NCI-H2081 (cell line): Measurements from ENCODE around the gene TXN.
"Not testable (repeated sequence)": the region's sequence is repeated elsewhere in the genome, so short reads cannot be mapped to it uniquely, and the experiment has no call there.

Source experiments
- DNase-seq, 2 experiments: peaks; one replicate each; lab custom pipeline; 2025; lab: John Stamatoyannopoulos, UW

Gene TXN

DNA sequence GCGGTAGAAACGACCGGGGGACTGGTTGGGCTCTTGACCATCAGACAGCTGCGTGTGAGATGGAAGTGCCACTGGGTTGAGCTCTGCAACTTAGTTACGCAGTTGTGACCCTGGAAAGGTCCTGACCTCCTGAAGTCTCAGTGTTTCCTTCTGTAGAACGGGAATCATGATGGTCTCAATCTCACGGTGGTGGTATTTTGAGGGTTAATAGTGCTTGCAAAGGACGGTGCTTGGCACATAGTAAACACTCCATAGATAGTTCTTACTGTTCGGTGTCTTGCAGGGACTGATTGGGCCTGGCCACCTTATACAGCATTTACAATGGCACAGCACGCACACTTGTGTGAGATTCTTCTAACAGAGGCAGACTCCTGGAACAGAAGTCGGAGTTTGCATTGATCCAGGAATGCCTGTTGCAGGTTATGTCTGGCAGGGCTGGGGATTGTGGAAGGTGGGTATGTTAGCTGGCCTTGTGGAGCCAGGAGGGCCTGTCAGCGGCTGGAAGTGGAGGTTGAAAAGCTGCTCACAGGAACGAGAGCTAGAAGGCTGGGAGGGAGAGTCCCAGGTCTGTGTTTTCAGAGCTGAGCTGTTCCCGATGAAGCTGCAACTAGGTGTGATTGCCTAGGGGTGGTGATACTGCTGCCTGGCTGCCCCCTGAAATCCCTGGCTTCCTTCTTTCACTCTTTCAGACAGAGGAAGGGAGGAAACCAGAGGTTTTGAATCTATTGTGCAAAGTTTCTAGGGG is 962 bp upstream of the TXN start:
- no peak for DNase-seq

GRCh38 chr9:110255463-110256379 is 586 bp downstream of the TXN start:
- peak; percentile 50 to 66 for DNase-seq

DNA sequence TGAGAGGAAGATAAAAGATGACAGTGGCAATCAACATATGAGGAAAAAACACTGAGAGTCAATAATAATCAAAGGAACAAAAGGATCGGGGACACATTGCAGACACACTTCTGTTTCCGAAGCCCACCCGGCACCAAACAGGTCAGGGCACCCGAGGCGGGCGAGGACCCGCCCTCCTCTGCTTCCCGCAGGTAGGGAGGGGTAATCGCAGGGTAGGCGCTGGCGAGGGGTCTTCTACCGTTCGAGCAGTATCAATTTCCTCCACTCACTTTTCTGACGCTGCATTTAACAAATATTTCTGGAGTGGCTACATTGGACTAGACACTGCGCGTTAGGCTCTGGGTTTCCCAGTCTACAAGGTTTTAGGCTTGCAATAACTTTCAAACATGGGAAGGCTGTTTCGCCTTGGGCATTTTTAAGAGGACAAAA is 1.3 kb downstream of the TXN start:
- no peak for DNase-seq

GRCh38 chr9:110254500-110254899 is 1.8 kb downstream of the TXN start:
- DNase-seq: no peak

GRCh38 chr9:110252509-110253139 is 3.7 kb downstream of the TXN start:
- no peak for DNase-seq

DNA sequence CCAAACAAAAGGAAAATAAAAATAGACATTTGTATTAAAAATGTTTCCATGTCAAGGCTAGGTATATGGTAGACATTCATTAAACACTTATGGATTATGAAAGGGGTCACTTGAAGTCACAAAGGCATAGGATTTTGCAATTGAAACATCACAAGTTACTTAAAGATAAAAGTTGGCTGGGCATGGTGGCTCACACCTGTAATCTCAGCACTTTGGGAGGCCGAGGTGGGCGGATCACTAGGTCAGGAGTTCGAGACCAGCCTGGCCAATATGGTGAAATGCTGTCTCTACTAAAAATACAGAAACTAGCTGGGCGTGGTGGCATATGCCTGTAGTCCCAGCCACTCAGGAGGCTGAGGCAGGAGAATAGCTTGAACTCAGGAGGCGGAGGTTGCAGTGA is 4.5 kb downstream of the TXN start:
- not testable (repeated sequence) for DNase-seq

GRCh38 chr9:110251212-110251611 is 5.1 kb downstream of the TXN start:
- no peak for DNase-seq

DNA sequence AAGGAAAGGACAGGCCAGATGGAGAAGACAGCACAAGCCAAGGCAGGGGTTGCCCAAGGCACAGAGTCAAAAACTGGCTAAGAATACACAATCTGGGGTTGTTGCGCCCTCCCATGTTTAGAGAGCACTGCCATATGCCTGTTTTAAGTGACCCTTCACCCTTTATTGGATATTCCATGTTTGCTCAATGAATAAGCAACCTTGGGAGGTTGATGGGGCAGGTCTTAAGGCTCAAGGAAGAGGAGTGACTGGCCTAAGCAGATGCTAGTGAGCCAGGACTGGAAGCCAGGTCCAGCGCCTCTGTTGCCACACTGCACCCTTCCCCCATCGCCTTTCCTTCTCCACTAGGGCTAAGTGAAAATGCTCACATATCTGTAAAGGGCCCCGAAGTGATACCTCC is 6.7 kb downstream of the TXN start:
- no peak for DNase-seq

DNA sequence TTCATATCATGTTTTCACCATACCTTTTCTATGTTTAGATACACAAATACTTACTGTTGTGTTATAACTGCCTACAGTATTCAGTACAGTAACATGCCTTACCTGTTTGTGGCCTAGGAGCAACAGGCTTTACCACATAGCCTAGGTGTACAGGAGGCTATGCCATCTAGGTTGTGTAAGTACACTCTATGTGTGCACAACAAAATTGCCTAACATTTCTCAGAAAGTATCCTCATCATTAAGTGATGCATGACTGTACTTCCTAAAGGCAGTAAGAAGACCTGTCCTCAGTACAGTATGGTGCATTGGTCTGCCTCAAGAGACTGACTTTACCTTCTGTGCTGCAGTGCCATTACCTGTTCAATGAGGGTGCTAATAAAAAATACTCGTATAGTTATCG is 7.9 kb downstream of the TXN start:
- no peak for DNase-seq

DNA sequence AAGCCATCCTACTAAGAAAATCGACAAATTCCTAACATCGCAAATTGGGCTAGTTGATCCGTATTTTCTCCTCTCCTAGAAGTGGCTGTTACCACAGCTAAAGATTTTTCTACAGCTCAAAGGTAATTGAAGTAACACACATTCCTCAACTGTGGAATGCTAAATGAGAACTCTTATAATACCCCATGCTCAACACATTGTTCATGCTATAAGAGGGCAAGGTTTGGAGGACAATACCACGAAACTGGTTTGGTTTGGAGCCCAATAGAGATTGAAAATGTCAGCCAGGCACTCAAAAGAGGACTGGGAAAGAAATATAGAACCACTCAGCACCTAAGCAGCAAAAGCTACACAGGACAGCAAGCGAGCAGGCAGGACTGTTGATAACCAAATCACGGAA is 10.1 kb downstream of the TXN start:
- DNase-seq: no peak

GRCh38 chr9:110244616-110245015 is 11.7 kb downstream of the TXN start:
- no peak for DNase-seq

DNA sequence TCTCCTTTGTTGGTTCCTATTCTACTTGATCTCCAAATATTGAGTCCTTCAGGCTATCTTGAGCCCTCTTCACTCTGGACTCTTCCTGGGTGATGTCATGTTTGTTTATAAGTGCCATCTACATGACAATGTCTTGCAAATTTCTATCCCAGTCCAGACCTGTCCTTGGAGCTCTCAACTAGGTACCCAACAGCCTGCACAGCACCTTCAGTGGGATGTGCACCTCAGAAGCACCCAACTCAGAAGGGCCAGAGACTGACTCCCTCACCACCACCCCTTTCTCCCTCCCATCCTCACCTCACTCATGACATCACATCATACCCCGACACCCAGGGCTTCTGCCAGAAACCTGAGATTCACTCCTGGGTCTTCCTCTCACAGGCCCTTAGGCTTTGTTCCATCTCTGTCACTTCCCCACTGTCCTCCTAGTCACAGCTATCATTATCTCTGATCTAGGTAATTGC is 14.4 kb downstream of the TXN start:
- no peak for DNase-seq

- DNase-seq: no peak
Observed at GRCh38 chr9:110241260-110241857, 14.9 kb downstream of the TXN start.

- DNase-seq: no peak
Observed at GRCh38 chr9:110240198-110240597, 16.1 kb downstream of the TXN start.

DNA sequence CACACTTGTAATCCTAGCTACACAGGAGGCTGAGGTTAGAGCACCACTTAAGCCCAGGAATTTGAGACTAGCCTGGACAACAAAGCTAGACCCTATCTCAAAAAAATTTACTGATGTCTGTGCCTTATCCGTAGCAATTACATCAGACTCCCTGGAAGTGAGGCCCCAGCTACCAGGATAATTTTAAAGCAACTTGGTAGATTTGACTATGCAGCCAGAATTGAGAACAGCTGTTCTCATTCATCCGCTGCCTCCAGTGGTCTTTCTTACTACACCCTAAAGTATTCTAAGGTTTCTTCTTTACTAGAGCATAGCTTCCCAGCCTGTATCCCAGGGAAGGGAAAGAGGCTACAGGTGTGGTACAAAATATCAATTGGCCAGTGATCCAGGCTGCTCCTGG is 28.0 kb downstream of the TXN start:
- no peak for DNase-seq

GRCh38 chr9:110224583-110224982 is 31.7 kb downstream of the TXN start:
- DNase-seq: no peak

DNA sequence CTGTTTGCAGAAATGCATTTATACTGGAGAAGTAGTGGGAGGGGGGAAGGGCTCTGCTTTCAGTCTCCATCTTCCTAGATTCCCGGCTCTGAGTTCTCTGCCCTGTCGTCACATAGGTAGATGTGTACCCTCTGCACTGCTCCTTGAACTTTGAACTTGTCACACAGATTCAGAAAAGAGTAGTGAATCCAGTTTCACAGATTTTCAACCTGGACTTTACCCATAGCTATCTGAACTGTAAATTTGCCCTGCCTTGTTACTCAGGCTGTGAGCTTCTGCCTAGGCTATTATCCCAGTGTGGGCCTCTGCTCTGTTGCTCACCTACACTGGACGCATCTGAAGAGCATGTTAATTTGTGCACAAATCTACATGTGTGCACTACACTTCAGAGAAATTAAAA is 35.5 kb downstream of the TXN start:
- no peak for DNase-seq

- peak; percentile 20 to 46 for DNase-seq
Observed at GRCh38 chr9:110217656-110218099, 38.6 kb downstream of the TXN start.

- no peak for DNase-seq
Observed at GRCh38 chr9:110214586-110215355, 41.5 kb downstream of the TXN start.

GRCh38 chr9:110214090-110214489 is 42.2 kb downstream of the TXN start:
- no peak for DNase-seq

DNA sequence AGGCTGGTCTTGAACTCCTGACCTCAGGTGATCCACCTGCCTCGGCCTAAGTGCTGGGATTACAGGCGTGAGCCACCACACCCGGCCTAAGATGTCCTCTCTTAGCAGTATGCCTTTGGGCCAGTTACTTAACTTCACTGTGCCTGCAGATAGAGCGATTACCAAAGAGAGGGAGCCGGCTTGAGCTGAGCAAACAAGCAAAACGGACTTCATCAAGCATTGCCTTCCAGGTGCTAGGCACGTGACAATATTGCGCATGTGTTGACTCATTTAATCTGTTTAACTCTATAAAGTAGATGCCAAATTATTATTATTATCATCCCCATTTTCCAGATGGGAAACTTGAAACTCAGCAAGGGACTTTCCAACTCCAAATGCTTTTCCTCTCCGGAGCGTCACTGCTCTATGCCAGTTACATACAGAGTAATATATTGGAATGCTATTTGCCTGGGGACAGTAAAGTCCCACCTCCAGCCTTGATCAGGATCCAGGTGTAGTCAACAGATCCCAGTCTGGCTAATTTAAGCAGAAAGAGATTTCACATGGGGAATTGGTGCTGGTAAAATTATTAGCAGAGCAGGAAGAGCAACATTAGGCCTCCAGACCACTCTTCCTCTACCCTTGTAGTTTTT is 42.8 kb downstream of the TXN start:
- DNase-seq: no peak
